Stimulated activated CD8-positive, alpha-beta memory T cell treated with anti-CD3 and anti-CD28 coated beads, Interleukin-7, amount 100 ng/mL, for 1 hour (primary cell): ENCODE measurements around the gene CYP2F1.
"Not testable (repeated sequence)": the region's sequence is repeated elsewhere in the genome, so short reads cannot be mapped to it uniquely, and the experiment has no call there.

Experiments
- DNase-seq, 2 donors: peaks; one replicate each; pipeline ENCODE4 v3.0.0-alpha.2; 2020; ENCODE audit warnings: low read depth in 2 of 2

The CYP2F1 gene

GRCh38 chr19:41114132-41114531 lies at the start of gene CYP2F1:
Gene CYP2F1, plus strand, starts transcription at chr19:41114432. Its CDS starts 1,757 bp downstream, at chr19:41116189.
- DNase-seq = no peak

- DNase-seq = no peak
Measured at GRCh38 chr19:41064974-41065569, 49.2 kb upstream of the CYP2F1 start.

GRCh38 chr19:41076286-41076685 lies 37.9 kb upstream of the CYP2F1 start:
- no peak for DNase-seq

DNA sequence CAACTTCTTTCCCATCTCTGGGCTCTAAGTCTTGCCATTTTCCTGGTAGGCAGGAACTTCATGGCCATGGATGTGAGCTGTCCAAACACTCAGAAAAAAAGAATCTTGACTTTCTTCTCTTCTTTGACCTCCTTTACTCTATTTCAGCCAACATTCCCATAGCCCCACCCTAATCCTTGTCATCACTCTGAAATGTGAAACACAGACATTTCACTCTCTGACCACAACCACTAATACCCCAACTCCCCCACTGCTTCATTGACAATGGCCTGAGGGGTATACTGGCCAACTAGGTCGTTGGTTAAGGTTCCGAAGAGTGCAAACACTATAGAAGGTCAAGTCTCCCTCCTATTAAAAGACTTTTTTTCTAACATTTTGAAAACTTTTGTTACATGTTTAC lies 30.7 kb upstream of the CYP2F1 start:
- no peak for DNase-seq

DNA sequence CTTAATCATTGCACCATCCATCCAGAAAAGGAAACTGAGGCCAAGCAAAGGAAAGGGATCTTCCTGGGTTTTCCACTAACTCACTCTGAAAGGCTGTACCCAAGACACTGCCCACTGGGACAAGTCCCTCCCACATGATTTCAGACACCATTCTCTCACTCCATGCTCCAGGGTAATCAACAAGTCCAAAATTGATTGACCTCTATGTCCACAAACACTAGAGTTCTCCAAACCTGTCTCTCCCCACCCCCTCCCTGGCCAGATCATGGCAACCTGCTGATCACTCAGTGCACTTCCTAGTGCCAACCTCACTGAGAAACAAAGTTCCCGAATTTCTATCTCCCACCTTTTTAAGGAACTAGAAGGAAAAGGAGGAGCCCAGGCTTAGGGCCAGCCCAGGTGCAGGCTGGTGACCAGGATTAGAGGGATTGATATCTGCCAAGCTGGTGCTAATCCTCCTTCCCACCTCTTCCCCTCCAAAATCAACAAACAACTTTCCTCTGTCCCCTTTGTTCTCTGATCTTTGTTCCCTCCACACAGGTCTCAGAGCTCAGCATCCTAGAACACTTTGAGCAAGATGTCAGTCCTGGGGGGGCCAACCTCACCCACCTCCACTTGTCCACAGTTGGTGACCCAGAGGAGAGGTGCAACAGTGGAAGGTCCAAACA lies 28.4 kb upstream of the CYP2F1 start:
- no peak for DNase-seq

DNA sequence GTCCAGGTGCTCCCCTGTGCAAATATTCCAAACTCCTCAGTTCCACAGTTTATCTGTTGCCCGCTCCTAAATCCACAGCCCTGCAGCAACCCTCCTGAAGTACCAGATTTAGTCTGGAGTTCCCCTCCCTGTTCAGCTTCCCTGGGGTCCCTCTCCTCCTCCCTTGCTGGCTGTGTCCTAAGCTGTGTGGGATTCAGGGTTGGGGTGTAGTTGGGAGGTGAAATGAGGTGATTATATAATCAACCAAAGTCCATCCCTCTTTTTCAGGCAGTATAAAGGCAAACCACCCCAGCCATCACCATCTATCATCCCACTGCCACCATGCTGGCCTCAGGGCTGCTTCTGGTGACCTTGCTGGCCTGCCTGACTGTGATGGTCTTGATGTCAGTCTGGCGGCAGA lies 26.1 kb upstream of the CYP2F1 start, which contains the start of gene CYP2A13:
TSS of gene CYP2A13 (plus strand) at position 301 of the 400 bp plus-strand sequence. CDS start at position 322, 21 bp downstream.
- DNase-seq = no peak

DNA sequence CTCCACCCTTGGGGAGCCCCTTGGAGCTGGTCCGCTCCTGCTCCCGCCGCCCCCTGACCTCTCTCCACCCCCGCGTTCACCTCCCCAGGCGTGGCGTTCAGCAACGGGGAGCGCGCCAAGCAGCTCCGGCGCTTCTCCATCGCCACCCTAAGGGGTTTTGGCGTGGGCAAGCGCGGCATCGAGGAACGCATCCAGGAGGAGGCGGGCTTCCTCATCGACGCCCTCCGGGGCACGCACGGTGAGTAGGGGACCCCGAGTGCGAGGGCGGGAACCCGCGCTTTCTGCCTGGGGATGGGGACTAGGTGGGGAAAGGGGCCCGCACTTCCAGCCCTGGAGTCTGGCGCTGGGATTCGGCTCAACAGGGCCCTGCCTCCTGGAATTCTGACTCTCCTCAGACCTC lies 24.3 kb upstream of the CYP2F1 start:
- no peak for DNase-seq

- no peak for DNase-seq
Measured at GRCh38 chr19:41095703-41096102, 18.5 kb upstream of the CYP2F1 start.

- DNase-seq = no peak
Measured at GRCh38 chr19:41096353-41096752, 17.9 kb upstream of the CYP2F1 start.

DNA sequence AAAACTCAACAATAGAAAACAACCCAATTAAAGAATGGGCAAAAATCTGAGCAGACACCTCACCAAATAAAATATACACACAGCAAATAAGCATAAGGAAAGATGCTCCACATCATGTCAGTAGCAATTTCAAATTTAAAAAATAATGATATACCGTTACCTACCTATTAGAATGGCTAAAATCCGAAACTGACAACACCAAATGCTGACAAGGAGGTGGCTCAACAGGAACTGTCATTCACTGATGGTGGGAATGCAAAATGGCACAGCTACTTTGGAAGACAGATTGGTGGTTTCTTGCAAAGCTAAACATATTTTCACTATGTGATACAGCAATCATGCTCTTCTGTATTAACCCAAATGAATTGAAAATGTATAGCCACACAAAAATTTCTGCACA lies 16.9 kb upstream of the CYP2F1 start:
- DNase-seq = no peak

- DNase-seq = no peak
Measured at GRCh38 chr19:41098762-41099161, 15.5 kb upstream of the CYP2F1 start.

DNA sequence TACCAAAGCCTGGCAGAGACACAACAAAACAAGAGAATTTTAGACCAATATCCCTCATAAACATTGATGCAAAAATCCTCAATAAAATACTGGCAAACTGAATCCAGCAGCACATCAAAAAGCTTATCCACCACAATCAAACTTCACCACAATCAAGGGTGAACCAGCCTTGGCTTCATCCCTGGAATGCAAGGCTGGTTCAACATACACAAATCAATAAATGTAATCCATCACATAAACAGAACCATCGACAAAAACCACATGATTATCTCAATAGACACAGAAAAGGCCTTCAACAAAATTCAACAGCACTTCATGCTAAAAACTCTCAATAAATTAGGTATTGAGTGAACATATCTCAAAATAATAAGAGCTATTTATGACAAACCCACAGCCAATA lies 12.0 kb upstream of the CYP2F1 start:
- not testable (repeated sequence) for DNase-seq

DNA sequence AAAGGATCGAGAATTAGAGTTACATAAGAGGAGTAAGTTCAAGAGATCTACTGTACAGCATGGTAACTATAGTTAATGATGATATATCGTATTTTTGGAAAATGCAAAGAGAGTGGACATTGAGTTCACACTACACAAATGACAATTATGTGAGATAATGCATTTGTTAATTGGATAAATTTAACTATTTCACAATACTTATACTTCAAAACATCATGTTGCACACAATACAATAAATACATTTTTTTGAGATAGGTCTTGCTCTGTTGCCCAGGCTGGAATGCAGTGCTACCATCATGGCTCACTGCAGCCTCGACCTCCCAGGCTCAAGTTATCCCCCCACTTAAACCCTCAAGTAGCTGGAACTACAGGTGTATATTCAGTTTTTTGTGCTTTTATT lies 8.1 kb upstream of the CYP2F1 start:
- DNase-seq = no peak

DNA sequence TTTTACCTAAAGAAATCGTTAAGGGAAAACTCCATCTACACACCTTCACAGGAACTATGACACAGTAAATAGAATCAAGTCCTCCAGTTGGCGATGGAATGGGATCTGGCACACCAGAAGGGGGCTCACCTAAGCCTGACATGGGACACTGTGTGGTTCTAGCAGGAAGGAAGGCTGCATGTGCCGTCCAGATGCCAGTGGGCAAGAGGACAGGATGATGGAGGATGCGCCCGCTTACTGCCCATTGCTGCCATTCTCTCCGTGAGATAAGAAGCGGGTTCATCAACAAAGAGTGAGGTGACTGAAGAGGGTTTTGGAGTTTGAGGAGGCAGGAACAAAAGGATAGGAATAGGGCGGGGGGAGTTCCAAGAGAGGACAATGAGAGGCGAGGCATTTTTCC lies 2.9 kb upstream of the CYP2F1 start:
- DNase-seq = no peak

- DNase-seq = no peak
Measured at GRCh38 chr19:41111750-41112295, 2.4 kb upstream of the CYP2F1 start.

DNA sequence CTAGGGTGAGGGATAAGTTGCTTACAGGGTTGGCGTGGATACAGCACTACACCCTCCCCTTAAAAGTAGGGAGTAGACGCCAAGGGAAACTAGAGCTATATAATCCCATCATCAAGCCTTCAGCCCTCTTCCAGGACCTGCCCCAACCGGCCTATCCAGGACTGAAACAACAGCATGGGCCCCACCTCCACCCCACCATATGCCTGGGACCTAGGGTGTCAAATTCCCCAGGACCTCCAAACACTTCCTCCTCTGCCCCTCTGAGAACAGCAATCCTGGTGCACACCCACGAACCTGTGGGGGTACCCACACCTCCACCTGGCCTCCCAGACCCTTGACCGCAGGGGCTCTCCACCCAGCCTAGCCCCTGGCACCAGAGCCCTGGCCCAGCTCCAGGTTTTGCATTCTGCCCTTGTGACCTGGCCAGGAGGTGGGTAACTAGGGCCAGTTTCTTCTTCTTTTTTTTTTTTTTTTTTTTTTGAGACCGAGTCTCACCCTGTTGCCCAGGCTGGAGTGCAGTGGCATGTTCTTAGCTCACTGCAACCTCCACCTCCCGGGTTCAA lies 1.4 kb upstream of the CYP2F1 start:
- no peak for DNase-seq

GRCh38 chr19:41116261-41116660 lies 2.0 kb downstream of the CYP2F1 start:
- no peak for DNase-seq

DNA sequence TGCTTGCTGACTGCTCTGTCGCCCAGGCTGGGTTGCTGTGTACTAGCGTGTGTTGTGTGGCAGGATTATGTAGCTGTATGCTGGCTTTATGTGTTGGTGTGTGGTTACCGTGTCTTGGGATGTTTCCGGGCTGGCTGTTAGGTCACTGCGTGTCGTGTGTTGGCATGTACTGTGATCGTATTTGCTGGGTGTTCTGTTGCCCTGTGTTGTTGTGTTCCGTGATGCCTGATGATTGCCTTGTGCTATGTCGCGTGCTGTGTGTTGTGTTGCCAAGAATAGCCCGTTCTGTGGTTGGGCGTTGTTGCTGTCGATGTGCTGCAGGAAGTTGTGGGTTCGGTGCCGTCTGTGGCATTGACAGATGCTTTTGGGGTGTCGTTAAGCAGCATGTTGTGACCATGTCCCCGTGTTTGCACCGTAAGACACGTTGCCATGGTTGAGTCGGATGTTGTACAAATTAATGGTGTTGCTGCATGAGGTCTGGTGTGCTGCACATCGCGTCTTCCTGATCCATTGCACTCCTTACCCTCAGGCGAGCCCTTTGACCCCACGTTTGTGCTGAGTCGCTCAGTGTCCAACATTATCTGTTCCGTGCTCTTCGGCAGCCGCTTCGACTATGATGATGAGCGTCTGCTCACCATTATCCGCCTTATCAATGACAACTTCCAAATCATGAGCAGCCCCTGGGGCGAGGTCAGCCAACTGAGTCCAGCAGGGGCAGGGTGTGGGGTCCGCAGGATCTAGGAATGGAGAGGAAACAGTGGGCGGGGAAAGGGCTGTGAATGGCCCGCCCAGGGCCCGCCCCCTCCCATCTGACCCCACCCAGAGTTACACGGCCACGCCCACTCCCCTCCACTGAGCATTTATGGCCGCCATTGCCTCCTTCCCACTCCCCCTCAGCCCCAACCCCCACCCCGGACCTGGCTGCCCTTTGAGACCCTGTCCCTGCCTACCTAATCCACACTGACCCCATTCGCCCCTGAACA lies 7.0 kb downstream of the CYP2F1 start:
- DNase-seq = peak; percentile 33 to 43

DNA sequence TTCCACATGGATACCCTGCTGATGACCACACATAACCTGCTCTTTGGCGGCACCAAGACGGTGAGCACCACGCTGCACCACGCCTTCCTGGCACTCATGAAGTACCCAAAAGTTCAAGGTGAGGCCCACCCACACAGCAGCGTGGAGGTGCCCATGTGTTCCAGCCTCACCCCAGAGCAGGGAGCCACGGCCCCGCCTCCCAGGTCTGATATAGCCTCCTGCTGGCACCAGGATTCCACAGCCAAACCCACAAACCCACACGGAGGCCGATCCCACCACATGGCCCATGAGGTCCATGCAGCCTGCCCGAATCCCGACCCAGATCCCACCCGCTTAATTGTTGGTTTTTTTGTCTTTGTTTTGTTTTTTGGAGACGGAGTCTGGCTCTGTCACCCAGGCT lies 8.6 kb downstream of the CYP2F1 start:
- not testable (repeated sequence) for DNase-seq

DNA sequence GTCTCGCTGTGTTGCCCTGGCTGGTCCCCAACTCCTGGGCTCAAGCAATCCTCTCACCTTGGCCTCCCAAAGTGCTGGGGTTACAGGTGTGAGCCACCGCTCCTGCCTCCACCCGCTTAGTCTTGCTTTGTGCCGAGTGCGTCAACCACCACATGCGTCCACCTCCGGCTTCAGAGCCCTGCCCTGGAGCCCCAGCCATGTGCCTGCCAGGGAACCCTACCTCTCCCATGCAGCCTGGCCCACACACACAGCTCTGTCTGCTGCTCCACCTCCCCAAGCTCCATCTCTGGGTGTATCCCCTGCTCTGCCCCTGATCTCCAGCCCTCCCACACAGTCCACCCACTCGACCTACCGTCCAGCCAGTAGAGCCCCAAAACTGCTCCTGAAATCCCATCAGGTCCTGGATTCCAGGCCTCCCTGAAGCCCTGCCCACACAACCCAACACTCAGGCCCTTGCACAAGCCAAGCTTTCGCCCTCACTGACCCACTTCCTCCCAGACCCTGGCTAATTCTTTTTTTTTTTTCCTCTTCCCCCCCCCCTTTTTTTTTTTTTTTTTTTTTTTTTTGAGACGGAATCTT lies 9.6 kb downstream of the CYP2F1 start:
- no peak for DNase-seq

- peak in 1 of 2 donors; percentile 27 for DNase-seq
Measured at GRCh38 chr19:41126765-41127203, 12.6 kb downstream of the CYP2F1 start.
